ENCODE data around the gene SLC40A1.

SLC40A1 gene

DNA sequence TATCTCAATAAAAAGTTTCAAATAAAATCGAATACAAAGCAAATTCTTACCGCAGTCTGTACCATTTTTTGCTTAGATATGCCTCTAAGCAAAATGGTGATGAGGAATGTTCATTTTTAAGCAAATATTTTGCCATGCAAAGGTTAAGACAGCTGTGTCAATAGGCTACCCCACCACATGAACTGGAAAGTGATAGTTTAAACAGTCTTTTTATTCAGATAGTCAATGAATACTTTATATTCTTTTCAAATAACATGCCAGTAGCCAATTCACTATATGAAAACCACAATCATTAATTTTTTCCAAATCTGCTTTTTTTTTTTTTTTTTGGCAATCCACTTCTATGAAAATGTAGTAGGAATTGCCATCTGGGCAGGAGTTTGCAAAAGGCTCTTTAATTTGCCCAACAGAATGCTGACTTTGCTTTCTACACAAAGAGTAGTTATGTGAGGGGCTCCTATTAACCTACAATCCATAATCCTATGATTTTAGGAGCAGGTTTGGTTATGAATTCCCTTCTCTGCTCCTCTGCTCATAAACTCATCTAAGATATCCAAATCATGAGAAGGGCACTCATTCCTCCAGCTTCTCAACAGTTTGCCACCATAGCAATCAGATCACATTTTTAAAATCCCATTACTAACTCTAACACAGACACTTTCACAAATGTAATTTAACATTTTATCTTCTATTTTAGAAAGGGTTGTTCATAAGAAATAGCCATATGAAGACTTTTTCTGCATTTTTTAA, 69.2 kb downstream of the SLC40A1 start:
- no peak for DNase-seq
